K562 (cell line): ENCODE measurements around the gene BPIFB6. TPM values are rescaled to one million over a fixed set of nuclear protein-coding genes. Genes with fewer than 3 reads are reported as not detected.

Experiments
- ATAC-seq: fragments of 200-7000 bp; cut with Tn5 transposase; 3 replicates; pipeline ENCODE4 v1.9.1; 2020; ENCODE audit warnings: moderate library complexity
- BruUV-seq: library from RNA; stranded (reverse); fragments of 400-500 nt; replicated peaks from 2 replicates; lab custom pipeline; 2021; lab: Mats Ljungman, UMichigan
- CTCF ChIA-PET: fragments of 300-600 bp; formaldehyde crosslinking; extraction: SDS; loops from one replicate; lab custom pipeline; 2021; ENCODE audit warnings: low intra/inter-chr PET ratio; lab: Yijun Ruan, JAX
- POLR2A ChIA-PET: fragments of 300-600, 350-650 bp; sonication (Branson Sonifier 250); formaldehyde crosslinking; extraction: SDS; loops from one replicate; lab custom pipeline; 2021; ENCODE audit warnings: antibody characterized with exemption, inconsistent platforms; lab: Yijun Ruan, JAX
- DNase-seq, 4 experiments: peaks; one replicate each; pipeline versions ENCODE4 v3.0.0 to v3.0.0-alpha.2; 2011 to 2018; ENCODE audit warnings: low spot score in 3 of 4, mixed read lengths in 3 of 4; ENCODE audit errors: extremely low read depth in 1 of 4
- FAIRE-seq: peaks from 2 replicates; lab custom pipeline; 2011; peaks lifted over from hg19 to GRCh38; lab: Jason Lieb, UNC
- H2AFZ ChIP-seq: 2 replicates; pipeline ENCODE4 v1.6.0; 2011; ENCODE audit warnings: low read depth, low read length, control low read depth, inconsistent platforms
- H3K27ac ChIP-seq: fragments of 200-600 bp; 3 replicates; pipeline ENCODE4 v1.8.0; 2011; ENCODE audit warnings: low read depth, mild to moderate bottlenecking, control low read depth, inconsistent platforms, low read length, moderate library complexity, mixed read lengths; ENCODE audit errors: extremely low read depth
- H3K27me3 ChIP-seq, 2 experiments: fragments of 300-600 bp in 1 of 2; 2 replicates in 1 of 2; 3 replicates in 1 of 2; pipeline versions ENCODE4 v1.6.0 to v1.8.0; 2011; ENCODE audit warnings: inconsistent platforms in 2 of 2, low read length in 2 of 2, mild to moderate bottlenecking in 1 of 2, mixed read lengths in 1 of 2, moderate library complexity in 1 of 2; ENCODE audit not compliant: control insufficient read depth in 2 of 2, insufficient read depth in 2 of 2
- H3K36me3 ChIP-seq: fragments of 300-600 bp; 3 replicates; pipeline ENCODE4 v1.8.0; 2011; ENCODE audit warnings: mild to moderate bottlenecking, low read length, inconsistent platforms; ENCODE audit not compliant: control insufficient read depth, insufficient read depth
- H3K4me1 ChIP-seq, 2 experiments: fragments of 200-600 bp in 1 of 2; replicated peaks in 1 of 2; 2 replicates in 1 of 2; 3 replicates in 1 of 2; pipeline versions ENCODE4 v1.5.1 to v1.8.0; 2011; ENCODE audit warnings: inconsistent platforms in 2 of 2, low read length in 2 of 2, mild to moderate bottlenecking in 1 of 2, mixed read lengths in 1 of 2, moderate library complexity in 1 of 2; ENCODE audit not compliant: control insufficient read depth in 2 of 2, insufficient read depth in 2 of 2
- H3K4me2 ChIP-seq: 2 replicates; pipeline ENCODE4 v1.6.1; 2011; ENCODE audit warnings: low read length, control low read depth, inconsistent platforms, mixed read lengths; ENCODE audit not compliant: insufficient read depth
- H3K4me3 ChIP-seq: fragments of 200-600 bp; sonication (generic), shearing (Covaris generic); 2 replicates; pipeline ENCODE4 v1.5.1; 2016; ENCODE audit warnings: control low read depth, inconsistent platforms
- H3K79me2 ChIP-seq: fragments of 200-600 bp; 3 replicates; pipeline ENCODE4 v1.8.0; 2011; ENCODE audit warnings: low read length, inconsistent platforms; ENCODE audit not compliant: control insufficient read depth, insufficient read depth
- H3K9ac ChIP-seq, 2 experiments: 2 replicates each; pipeline versions ENCODE4 v1.6.0 to v1.6.1; 2011; ENCODE audit warnings: low read depth in 2 of 2, low read length in 2 of 2, control low read depth in 1 of 2, inconsistent platforms in 1 of 2, mild to moderate bottlenecking in 1 of 2, mixed read lengths in 1 of 2; ENCODE audit not compliant: insufficient read depth in 1 of 2
- H3K9me1 ChIP-seq: one replicate; pipeline ENCODE4 v1.6.0; 2011; ENCODE audit warnings: inconsistent platforms, mild to moderate bottlenecking, low read length, moderate library complexity; ENCODE audit not compliant: control insufficient read depth, insufficient read depth
- H3K9me3 ChIP-seq: replicated peaks from 2 replicates; pipeline ENCODE4 v1.5.1; 2011; ENCODE audit warnings: low read depth, low read length, inconsistent platforms; ENCODE audit not compliant: control insufficient read depth, insufficient read depth
- H4K20me1 ChIP-seq: replicated peaks from 2 replicates; pipeline ENCODE4 v1.6.1; 2011; ENCODE audit warnings: low read length, inconsistent platforms, mixed read lengths; ENCODE audit not compliant: control insufficient read depth, insufficient read depth
- ATF2 ChIP-seq: sonication (generic); formaldehyde crosslinking; IDR thresholded peaks from 2 replicates; pipeline ENCODE4 v1.8.1; 2022; ENCODE audit warnings: missing genetic modification reagents
- CBFA2T3 ChIP-seq: fragments of 450-650 bp; IDR thresholded peaks from 2 replicates; pipeline ENCODE4 v1.6.1; 2017
- CHD2 ChIP-seq: IDR thresholded peaks from 2 replicates; pipeline ENCODE4 v1.6.1; 2011; ENCODE audit warnings: low read depth, low read length
- ETS1 ChIP-seq: conservative IDR thresholded peaks from 2 replicates; pipeline ENCODE4 v1.6.1; 2011; ENCODE audit warnings: low read depth, mild to moderate bottlenecking, low read length; ENCODE audit not compliant: control insufficient read depth
- GATAD2B ChIP-seq: fragments of 450-650 bp; IDR thresholded peaks from 2 replicates; pipeline ENCODE4 v1.6.1; 2017; ENCODE audit warnings: mild to moderate bottlenecking, borderline replicate concordance
- ILK ChIP-seq: fragments of 450-650 bp; IDR thresholded peaks from 2 replicates; pipeline ENCODE4 v1.6.1; 2016; ENCODE audit warnings: missing genetic modification characterization, low read depth, mild to moderate bottlenecking, missing compliant biosample characterization, moderate library complexity, borderline replicate concordance
- JUN ChIP-seq, 2 experiments: sonication (generic) in 1 of 2; formaldehyde crosslinking in 1 of 2; IDR thresholded peaks; 2 replicates each; pipeline versions ENCODE4 v1.6.1 to v1.8.0; 2012 to 2022; ENCODE audit warnings: borderline replicate concordance in 2 of 2, mild to moderate bottlenecking in 2 of 2, improper control_type of control experiment in 1 of 2, low read depth in 1 of 2, low read length in 1 of 2, missing genetic modification reagents in 1 of 2
- ZEB2 ChIP-seq: fragments of 450-650 bp; IDR thresholded peaks from 2 replicates; pipeline ENCODE4 v1.6.1; 2016
- WGBS: fragments of 100-300 bp; shearing (Covaris generic); methylation state at CpG from one replicate; pipeline ENCODE4 v1.1.6; 2016; ENCODE audit warnings: low coverage, mixed read lengths; ENCODE audit not compliant: insufficient coverage; ENCODE audit errors: missing lambda C conversion rate; 5-methylcytosine and 5-hydroxymethylcytosine counted together
- in situ Hi-C: fragments of 300-500 bp; cut with MboI; formaldehyde crosslinking; loops from 4 replicates; pipeline ENCODE4 v1.15.0; 2018; ENCODE audit warnings: inconsistent platforms, mixed read lengths
- intact Hi-C: fragments of 100-400 bp; cut with micrococcal nuclease; formaldehyde crosslinking; loops from 2 replicates; pipeline ENCODE4 v1.14.2; 2022
- polyA plus RNA-seq, 8 experiments: library from polyadenylated mRNA; depleted of rRNA in 4 of 8; stranded (reverse) in 5 of 8; unstranded in 3 of 8; fragments of >200 nt; fragmentation: Nextera tagmentation in 2 of 8; fragmentation: Illumina TruSeq in 1 of 8; extraction: Ambion mirVana in 2 of 8; extraction: Trizol in 1 of 8; gene quantifications; 2 replicates each; pipeline versions ENCODE4 v1.2.1 to v1.2.3, GENCODE V29; 2011 to 2014; ENCODE audit warnings: inconsistent platforms in 1 of 8, missing spikeins in 1 of 8
- total RNA-seq, 7 experiments: library from RNA; depleted of rRNA in 6 of 7; stranded (reverse); fragments of >200 nt in 6 of 7; fragmentation: Illumina TruSeq in 2 of 7; extraction: Trizol in 2 of 7; gene quantifications; 2 replicates each; pipeline versions ENCODE4 v1.2.1 to v1.2.3, GENCODE V29; 2011 to 2021; ENCODE audit warnings: low replicate concordance in 1 of 7

BPIFB6 gene
- total and polyA plus RNA-seq, 9 of the 15 experiments (the other 6 are each of a cell fraction or from before 2014, with no cell fraction given), result not detected

GRCh38 chr20:32997431-32997830 is 34.0 kb upstream of the BPIFB6 start:
- FAIRE-seq, result no peak
- Histone ChIP-seq H2AFZ (no peak overlapping the region), H3K9me3 (no peaks in the 10 kb centered on the region), H3K9me1 (no peaks in the 10 kb centered on the region), H3K4me2 (no peak overlapping the region), H4K20me1 (no peaks in the 10 kb centered on the region), H3K79me2 (no peaks in the 10 kb centered on the region), H3K36me3 (no peaks in the 10 kb centered on the region), H3K27ac (no peak overlapping the region), H3K4me3 (no peak overlapping the region), H3K27me3 (peaks cover 5 to 19% of the 10 kb centered on the region in 2 experiments; a peak in 2 of 5 replicates), H3K9ac (no peak overlapping the region), H3K4me1 (no peaks in the 10 kb centered on the region; a peak in 1 of 5 replicates)
- WGBS, result 0% methylated on average over 2 of the region's 2 CpGs
- no TSS peak for BruUV-seq
- no peak for TF ChIP-seq CBFA2T3
- TF ChIP-seq ATF2, result no peak
- TF ChIP-seq GATAD2B, result no peak
- TF ChIP-seq ILK (tag), result no peak
- no peak for TF ChIP-seq ETS1
- no peak for TF ChIP-seq JUN (IDR thresholded peaks at IDR 0.05; ENCODE audit: borderline replicate concordance, low read depth, low read length)
- TF ChIP-seq JUN (CRISPR knock-in tag; IDR thresholded peaks at IDR 0.05; ENCODE audit: borderline replicate concordance), result no peak
- no peak for TF ChIP-seq CHD2
- TF ChIP-seq ZEB2, result no peak
- intact Hi-C loops, result no loop called here
- CTCF ChIA-PET, result no interaction called here
- ATAC-seq, result no peak
- DNase-seq, result no peak
- POLR2A ChIA-PET, result no interaction called here
- in situ Hi-C loops, result no loop called here
